ENCODE measurements around the gene TAF6. TPM values are rescaled to one million over a fixed set of nuclear protein-coding genes. Genes with fewer than 3 reads are reported as not detected.

The TAF6 gene
- polyA plus RNA-seq, 2 of the 4 experiments (the other 2 are of a cell fraction): 36.2 to 57.0 TPM

GRCh38 chr7:100100420-100101015 is 18.6 kb downstream of the TAF6 start (continued):
- TF ChIP-seq REST (IDR thresholded peaks at IDR 0.05) (no peak), ATOH8 (CRISPR knock-in tag; IDR thresholded peaks at IDR 0.05; ENCODE audit: low read depth) (no peak), EHMT2 (IDR thresholded peaks at IDR 0.05; ENCODE audit: low read depth) (no peak), HES2 (IDR thresholded peaks at IDR 0.05) (no peak), PHF8 (IDR thresholded peaks at IDR 0.05; ENCODE audit: borderline replicate concordance, low read depth) (peak; percentile 49; the same call in 1 of the 2 replicates), RAD21 (conservative IDR thresholded peaks at IDR 0.05 in 1 of 2, IDR thresholded peaks at IDR 0.05 in 1 of 2) (no peak), CEBPB (IDR thresholded peaks at IDR 0.05) (no peak; a peak in 1 of 4 replicates), HOXB13 (CRISPR knock-in tag; IDR thresholded peaks at IDR 0.05; ENCODE audit: low read depth) (no peak), RARB (CRISPR knock-in tag; IDR thresholded peaks at IDR 0.05) (no peak; the same call in 1 of the 2 replicates), FOSL2 (IDR thresholded peaks at IDR 0.05) (no peak), FOSL2 (CRISPR knock-in tag; IDR thresholded peaks at IDR 0.05) (peak; percentile 41), FOXS1 (CRISPR knock-in tag; IDR thresholded peaks at IDR 0.05) (peak; percentile 67; the same call in 1 of the 2 replicates), SREBF2 (IDR thresholded peaks at IDR 0.05) (no peak), ESRRA (IDR thresholded peaks at IDR 0.05; ENCODE audit: borderline replicate concordance, low read length) (no peak), CTCF (IDR thresholded peaks at IDR 0.05) (no peak), USF2 (IDR thresholded peaks at IDR 0.05) (0 out of 2 replicates have a peak, but pooled peaks have one; percentile 2), CBX2 (IDR thresholded peaks at IDR 0.05; ENCODE audit: borderline replicate concordance, low read depth) (no peak), JUN (IDR thresholded peaks at IDR 0.05) (peak; percentile 87 to 91), CBX8 (IDR thresholded peaks at IDR 0.05) (no peak), RNF2 (IDR thresholded peaks at IDR 0.05; ENCODE audit: borderline replicate concordance, low read depth) (no peak), POLR2A (IDR thresholded peaks at IDR 0.05; ENCODE audit: low read length) (peak; percentile 34), RCOR1 (IDR thresholded peaks at IDR 0.05; ENCODE audit: low read depth, low read length) (no peak), KDM1A (IDR thresholded peaks at IDR 0.05; ENCODE audit: low read depth) (no peak)
